Small intestine (tissue), 7 donors: ENCODE results near the gene SDSL. TPM values are rescaled to one million over a fixed set of nuclear protein-coding genes. Genes with fewer than 3 reads are reported as not detected.
A peak's percentile ranks its signal among the peaks of the same experiment; 100 is the strongest.

Experiments used
- DNase-seq, 2 donors: peaks; one replicate each; pipeline versions ENCODE4 v3.0.0 to v3.0.0-alpha.2; 2013
- FAIRE-seq: peaks from 2 replicates; lab custom pipeline; 2012; peaks lifted over from hg19 to GRCh38; lab: Jason Lieb, UNC
- H3K27ac ChIP-seq, 3 donors: one replicate each; pipeline ENCODE4 v1.5.1; 2013; ENCODE audit warnings: low read length in 2 of 3, mild to moderate bottlenecking in 2 of 3, control low read depth in 1 of 3, inconsistent platforms in 1 of 3, low read depth in 1 of 3, moderate library complexity in 1 of 3
- H3K27me3 ChIP-seq, 3 donors: one replicate each; pipeline ENCODE4 v1.6.1; 2013; ENCODE audit warnings: low read length in 3 of 3, inconsistent platforms in 1 of 3; ENCODE audit not compliant: control insufficient read depth in 3 of 3, insufficient read depth in 3 of 3
- H3K36me3 ChIP-seq, 3 donors: one replicate each; pipeline ENCODE4 v1.6.1; 2013; ENCODE audit warnings: low read length in 3 of 3, inconsistent platforms in 1 of 3, low read depth in 1 of 3, mild to moderate bottlenecking in 1 of 3, moderate library complexity in 1 of 3; ENCODE audit not compliant: control insufficient read depth in 3 of 3, insufficient read depth in 2 of 3
- H3K4me1 ChIP-seq, 3 donors: one replicate each; pipeline ENCODE4 v1.6.1; 2013; ENCODE audit warnings: low read length in 2 of 3, inconsistent platforms in 1 of 3, low read depth in 1 of 3, mild to moderate bottlenecking in 1 of 3, moderate library complexity in 1 of 3; ENCODE audit not compliant: control insufficient read depth in 3 of 3, insufficient read depth in 2 of 3
- H3K4me3 ChIP-seq, 3 donors: one replicate each; pipeline ENCODE4 v1.5.1; 2013; ENCODE audit warnings: low read length in 3 of 3, control low read depth in 1 of 3, inconsistent platforms in 1 of 3, low read depth in 1 of 3, mild to moderate bottlenecking in 1 of 3, moderate library complexity in 1 of 3
- H3K9me3 ChIP-seq, 2 donors: one replicate each; pipeline ENCODE4 v1.6.1; 2013; ENCODE audit warnings: low read depth in 1 of 2, low read length in 1 of 2; ENCODE audit not compliant: control insufficient read depth in 2 of 2, insufficient read depth in 1 of 2
- WGBS, 3 donors: extraction: QIAGEN DNeasy Blood & Tissue Kit; methylation state at CpG; one replicate each; pipeline ENCODE4 v1.1.7; 2013; 5-methylcytosine and 5-hydroxymethylcytosine counted together
- polyA plus RNA-seq, 4 donors: library from polyadenylated mRNA; stranded (reverse) in 3 of 4; unstranded in 1 of 4; fragments of 200-250 nt in 3 of 4; fragments of 120-200 nt in 1 of 4; gene quantifications; one replicate each; pipeline versions ENCODE4 v1.2.1 to v1.2.3, GENCODE V29; 2013
- donor health status: healthy with polysubstance abuse.
- donor health status: control.
- donor health status: control.
- donor health status: Bipolar disorder and iron deficiency.
- donor health status: healthy.

SDSL gene
- polyA plus RNA-seq, 4 donors = 21.0 to 37.6 (median 25.1) TPM

- H3K4me3 ChIP-seq = no peak overlapping the region
- H3K9me3 ChIP-seq = peaks cover 0 to 4% of the 10 kb centered on the region in 2 donors
- peaks cover 0 to 3% (median 0%) of the 10 kb centered on the region in 3 donors for H3K27me3 ChIP-seq
- no peak for FAIRE-seq
- H3K36me3 ChIP-seq = peaks cover 0 to 4% (median 0%) of the 10 kb centered on the region in 3 donors
- H3K27ac ChIP-seq = no peak overlapping the region
- no peak for DNase-seq
- H3K4me1 ChIP-seq = no peaks in the 10 kb centered on the region
Observed at GRCh38 chr12:113432986-113433385, 10.8 kb downstream of the SDSL start.

- DNase-seq (no peak), FAIRE-seq (no peak)
- WGBS, 3 donors = 85 to 88% (median 87%) methylated on average over 5 of the region's 5 CpGs
- Histone ChIP-seq H3K4me1 (no peaks in the 10 kb centered on the region), H3K9me3 (peaks cover 0 to 1% of the 10 kb centered on the region in 2 donors), H3K27me3 (peaks cover 0 to 4% (median 3%) of the 10 kb centered on the region in 3 donors), H3K36me3 (peaks cover 0 to 2% (median 0%) of the 10 kb centered on the region in 3 donors), H3K27ac (no peak overlapping the region), H3K4me3 (no peak overlapping the region)
Observed at GRCh38 chr12:113435367-113435766, 13.2 kb downstream of the SDSL start.

GRCh38 chr12:113436586-113436985, 14.4 kb downstream of the SDSL start:
- DNase-seq (no peak), FAIRE-seq (no peak)
- Histone ChIP-seq H3K27ac (no peak overlapping the region), H3K4me3 (no peak overlapping the region), H3K4me1 (no peaks in the 10 kb centered on the region), H3K27me3 (peaks cover 0 to 4% (median 0%) of the 10 kb centered on the region in 3 donors), H3K9me3 (no peaks in the 10 kb centered on the region), H3K36me3 (peaks cover 0 to 2% (median 0%) of the 10 kb centered on the region in 3 donors)
- WGBS, 3 donors = 78 to 86% (median 79%) methylated on average over 6 of the region's 6 CpGs

- FAIRE-seq = no peak
- H3K4me1 ChIP-seq = no peaks in the 10 kb centered on the region
- 85 to 94% (median 88%) methylated on average over 6 of the region's 6 CpGs for WGBS, 3 donors
Observed at GRCh38 chr12:113436993-113437728, 15.0 kb downstream of the SDSL start.

GRCh38 chr12:113437729-113438100, 15.5 kb downstream of the SDSL start:
- Histone ChIP-seq H3K36me3 (peaks cover 0 to 2% (median 0%) of the 10 kb centered on the region in 3 donors), H3K4me1 (no peaks in the 10 kb centered on the region), H3K4me3 (no peak overlapping the region), H3K27ac (no peak overlapping the region), H3K9me3 (no peaks in the 10 kb centered on the region), H3K27me3 (peaks cover 0 to 4% (median 0%) of the 10 kb centered on the region in 3 donors)
- DNase-seq (no peak), FAIRE-seq (no peak)
- WGBS, 3 donors = 69 to 83% (median 81%) methylated on average over 9 of the region's 9 CpGs

More at GRCh38 chr12:113436993-113437728, 15.0 kb downstream of the SDSL start:
- DNase-seq = no peak
- Histone ChIP-seq H3K36me3 (peaks cover 0 to 2% (median 0%) of the 10 kb centered on the region in 3 donors), H3K4me3 (no peak overlapping the region), H3K27ac (no peak overlapping the region), H3K27me3 (peaks cover 0 to 4% (median 0%) of the 10 kb centered on the region in 3 donors), H3K9me3 (no peaks in the 10 kb centered on the region)

- Histone ChIP-seq H3K27me3 (peaks cover 0 to 4% (median 0%) of the 10 kb centered on the region in 3 donors), H3K9me3 (no peaks in the 10 kb centered on the region), H3K4me1 (no peaks in the 10 kb centered on the region), H3K27ac (no peak overlapping the region), H3K36me3 (peaks cover 0 to 2% (median 0%) of the 10 kb centered on the region in 3 donors), H3K4me3 (no peak overlapping the region)
- no peak for FAIRE-seq
- WGBS, 3 donors = 78 to 84% (median 80%) methylated on average over 4 of the region's 4 CpGs
- no peak for DNase-seq
Observed at GRCh38 chr12:113438523-113439300, 16.5 kb downstream of the SDSL start.

GRCh38 chr12:113439301-113439597, 17.1 kb downstream of the SDSL start:
- no peak overlapping the region for H3K4me3 ChIP-seq
- H3K4me1 ChIP-seq = no peaks in the 10 kb centered on the region
- no peaks in the 10 kb centered on the region for H3K9me3 ChIP-seq
- DNase-seq (no peak), FAIRE-seq (no peak)
- 35 to 46% (median 44%) methylated on average over 4 of the region's 4 CpGs for WGBS, 3 donors
- no peaks in the 10 kb centered on the region for H3K36me3 ChIP-seq
- H3K27me3 ChIP-seq = peaks cover 0 to 4% (median 0%) of the 10 kb centered on the region in 3 donors
- H3K27ac ChIP-seq = no peak overlapping the region

- FAIRE-seq = no peak
- DNase-seq = peak in 1 of 2 donors; percentile 22
- Histone ChIP-seq H3K36me3 (no peaks in the 10 kb centered on the region), H3K27me3 (peaks cover 0 to 4% (median 0%) of the 10 kb centered on the region in 3 donors), H3K4me1 (no peaks in the 10 kb centered on the region), H3K27ac (no peak overlapping the region), H3K9me3 (no peaks in the 10 kb centered on the region), H3K4me3 (no peak overlapping the region)
- 24 to 31% (median 28%) methylated on average over 8 of the region's 8 CpGs for whole genome bisulfite sequencing, 3 donors
Observed at GRCh38 chr12:113439606-113440030, 17.4 kb downstream of the SDSL start.
